Measurements from ENCODE around the gene CRIP2. TPM values are rescaled to one million over a fixed set of nuclear protein-coding genes. Genes with fewer than 3 reads are reported as not detected.
A peak's percentile ranks its signal among the peaks of the same experiment; 100 is the strongest.

Gene CRIP2
- total and polyA plus RNA-seq, 9 of the 15 experiments (the other 6 are each of a cell fraction or from before 2014, with no cell fraction given), result 0.18 to 2.0 (median 0.69) TPM; not detected in 1

GRCh38 chr14:105480807-105481801 is 6.5 kb downstream of the CRIP2 start (continued):
- no peak for TF ChIP-seq MLX (CRISPR knock-in tag; conservative IDR thresholded peaks at IDR 0.05)
- TF ChIP-seq ETS2 (tag; IDR thresholded peaks at IDR 0.05; ENCODE audit: borderline replicate concordance, poor library complexity, severe bottlenecking), result no peak
- peak; percentile 18; the same call in 1 of the 2 replicates for TF ChIP-seq HCFC1 (IDR thresholded peaks at IDR 0.05; ENCODE audit: low read depth, low read length)
- TF ChIP-seq RAD51 (IDR thresholded peaks at IDR 0.05; ENCODE audit: borderline replicate concordance, low read depth), result no peak
- peak; percentile 79 for TF ChIP-seq POLR2G (IDR thresholded peaks at IDR 0.05; ENCODE audit: low read depth, low read length)
- no peak for TF ChIP-seq PHTF2 (CRISPR knock-in tag; IDR thresholded peaks at IDR 0.05)
- no peak for TF ChIP-seq CEBPB (tag; IDR thresholded peaks at IDR 0.05)
- peak; percentile 85 for TF ChIP-seq MYC (IDR thresholded peaks at IDR 0.05; ENCODE audit: low read depth, low read length)
- no peak for TF ChIP-seq MYC (CRISPR knock-in tag; IDR thresholded peaks at IDR 0.05; ENCODE audit: borderline replicate concordance, low read depth)
- TF ChIP-seq ZNF707 (CRISPR knock-in tag; conservative IDR thresholded peaks at IDR 0.05), result no peak
- peak; percentile 57 for TF ChIP-seq BCOR (IDR thresholded peaks at IDR 0.05)
- peak in 1 of 2 experiments; percentile 31; a peak in 1 of 4 replicates for TF ChIP-seq MLLT1 (IDR thresholded peaks at IDR 0.05)
- 0 out of 2 replicates have a peak, but pooled peaks have one; percentile 33 for TF ChIP-seq GATAD2A (IDR thresholded peaks at IDR 0.05)
- TF ChIP-seq CTCFL (IDR thresholded peaks at IDR 0.05; ENCODE audit: borderline replicate concordance, insufficient read depth, low read depth, low read length, poor library complexity, severe bottlenecking), result peak; percentile 89
- no peak for TF ChIP-seq ATF4 (CRISPR knock-in tag; IDR thresholded peaks at IDR 0.05)
- TF ChIP-seq TRIM28 (IDR thresholded peaks at IDR 0.05), result peak; percentile 72
- 0 out of 2 replicates have a peak, but pooled peaks have one; percentile 31 for TF ChIP-seq LARP7 (IDR thresholded peaks at IDR 0.05)
- TF ChIP-seq EP300 (IDR thresholded peaks at IDR 0.05; ENCODE audit: low read length), result 0 out of 2 replicates have a peak, but pooled peaks have one; percentile 8
- no peak for TF ChIP-seq ZNF639 (CRISPR knock-in tag; conservative IDR thresholded peaks at IDR 0.05 in 1 of 2, IDR thresholded peaks at IDR 0.05 in 1 of 2)
